ENCODE measurements around the gene EEF1AKMT3. TPM values are rescaled to one million over a fixed set of nuclear protein-coding genes. Genes with fewer than 3 reads are reported as not detected.

Gene EEF1AKMT3
- total and polyA plus RNA-seq, 4 donors: 1.5 to 6.4 (median 2.1) TPM

DNA sequence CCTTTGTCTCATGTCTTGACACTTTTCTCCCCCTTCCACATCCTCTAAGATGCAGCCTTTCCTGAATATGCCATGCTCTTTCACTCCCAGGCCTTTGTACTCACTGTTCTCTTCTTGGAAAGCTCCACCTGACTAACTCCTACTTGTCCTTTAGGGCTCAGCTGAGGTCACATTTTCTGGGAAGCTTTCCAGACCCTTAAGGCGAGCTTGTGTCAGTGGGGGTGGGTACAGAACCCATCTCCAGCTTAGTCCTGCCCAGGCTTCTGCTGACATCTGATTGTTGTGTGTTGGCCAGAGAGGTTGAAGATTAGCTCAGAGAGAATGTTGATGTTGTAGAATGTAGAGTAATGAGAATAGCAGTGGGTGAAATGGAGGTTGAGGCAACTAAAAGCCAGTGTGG, 7.3 kb downstream of the EEF1AKMT3 start (continued):
- TF ChIP-seq, protein P1, sequence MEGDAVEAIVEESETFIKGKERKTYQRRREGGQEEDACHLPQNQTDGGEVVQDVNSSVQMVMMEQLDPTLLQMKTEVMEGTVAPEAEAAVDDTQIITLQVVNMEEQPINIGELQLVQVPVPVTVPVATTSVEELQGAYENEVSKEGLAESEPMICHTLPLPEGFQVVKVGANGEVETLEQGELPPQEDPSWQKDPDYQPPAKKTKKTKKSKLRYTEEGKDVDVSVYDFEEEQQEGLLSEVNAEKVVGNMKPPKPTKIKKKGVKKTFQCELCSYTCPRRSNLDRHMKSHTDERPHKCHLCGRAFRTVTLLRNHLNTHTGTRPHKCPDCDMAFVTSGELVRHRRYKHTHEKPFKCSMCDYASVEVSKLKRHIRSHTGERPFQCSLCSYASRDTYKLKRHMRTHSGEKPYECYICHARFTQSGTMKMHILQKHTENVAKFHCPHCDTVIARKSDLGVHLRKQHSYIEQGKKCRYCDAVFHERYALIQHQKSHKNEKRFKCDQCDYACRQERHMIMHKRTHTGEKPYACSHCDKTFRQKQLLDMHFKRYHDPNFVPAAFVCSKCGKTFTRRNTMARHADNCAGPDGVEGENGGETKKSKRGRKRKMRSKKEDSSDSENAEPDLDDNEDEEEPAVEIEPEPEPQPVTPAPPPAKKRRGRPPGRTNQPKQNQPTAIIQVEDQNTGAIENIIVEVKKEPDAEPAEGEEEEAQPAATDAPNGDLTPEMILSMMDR (IDR thresholded peaks at IDR 0.05; ENCODE audit: low read depth, low read length, missing input control): no peak
- TF ChIP-seq GABPA (IDR thresholded peaks at IDR 0.05 in 1 of 2, conservative IDR thresholded peaks at IDR 0.05 in 1 of 2) (no peak), NR2F2 (IDR thresholded peaks at IDR 0.05) (no peak), TAF1 (conservative IDR thresholded peaks at IDR 0.05) (no peak), RAD21 (IDR thresholded peaks at IDR 0.05) (no peak), MAX (IDR thresholded peaks at IDR 0.05) (no peak)

DNA sequence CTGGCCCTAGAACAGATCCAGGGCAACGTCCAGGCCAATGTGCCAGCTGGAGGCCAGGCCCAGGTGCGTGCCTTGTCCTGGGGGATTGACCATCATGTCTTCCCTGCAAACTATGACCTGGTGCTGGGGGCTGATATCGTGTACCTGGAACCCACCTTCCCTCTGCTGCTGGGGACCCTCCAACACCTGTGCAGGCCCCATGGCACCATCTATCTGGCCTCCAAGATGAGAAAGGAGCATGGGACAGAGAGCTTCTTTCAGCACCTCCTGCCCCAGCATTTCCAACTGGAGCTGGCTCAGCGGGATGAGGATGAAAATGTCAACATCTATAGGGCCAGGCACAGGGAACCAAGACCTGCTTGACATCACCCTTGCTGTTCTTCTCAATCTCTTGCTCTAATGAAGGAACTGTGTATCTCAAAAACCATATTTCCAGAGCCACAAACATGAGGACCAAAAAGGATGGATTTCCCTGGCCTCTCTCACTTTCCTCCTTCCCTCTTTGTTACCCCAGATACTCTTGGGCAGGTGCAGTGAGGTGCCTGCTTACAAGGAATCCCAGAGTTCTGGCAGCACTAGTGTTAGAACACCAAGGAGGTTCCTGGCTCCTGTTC, 8.0 kb downstream of the EEF1AKMT3 start:
- no peak for TF ChIP-seq RXRA (IDR thresholded peaks at IDR 0.05)
- TF ChIP-seq REST (IDR thresholded peaks at IDR 0.05): no peak
- no peak overlapping the region for H3K9ac ChIP-seq (ENCODE audit: low read depth in 1 of 2, low read length in 2 of 2)
- H3K36me3 ChIP-seq (ENCODE audit: control insufficient read depth in 4 of 4, insufficient read depth in 3 of 4, low read depth in 1 of 4, low read length in 3 of 4): peaks cover 0 to 3% (median 0%) of the 10 kb centered on the region in 4 donors
- WGBS: 87% methylated on average over 4 of the region's 4 CpGs
- peaks cover 0 to 17% (median 15%) of the 10 kb centered on the region in 4 donors for H3K4me1 ChIP-seq (ENCODE audit: control insufficient read depth in 4 of 4, insufficient read depth in 4 of 4, low read length in 3 of 4)
- no peaks in the 10 kb centered on the region for H3K9me3 ChIP-seq (ENCODE audit: control insufficient read depth in 4 of 4, low read length in 3 of 4)
- no peak for DNase-seq (ENCODE audit: low spot score)
- no peaks in the 10 kb centered on the region for H3K27me3 ChIP-seq (ENCODE audit: control insufficient read depth in 4 of 4, insufficient read depth in 4 of 4, low read length in 3 of 4)
- H3K27ac ChIP-seq (ENCODE audit: low read depth in 1 of 2, low read length in 2 of 2): no peak overlapping the region
- no peak overlapping the region for H3K4me3 ChIP-seq (ENCODE audit: low read depth in 1 of 3, low read length in 3 of 3)

DNA sequence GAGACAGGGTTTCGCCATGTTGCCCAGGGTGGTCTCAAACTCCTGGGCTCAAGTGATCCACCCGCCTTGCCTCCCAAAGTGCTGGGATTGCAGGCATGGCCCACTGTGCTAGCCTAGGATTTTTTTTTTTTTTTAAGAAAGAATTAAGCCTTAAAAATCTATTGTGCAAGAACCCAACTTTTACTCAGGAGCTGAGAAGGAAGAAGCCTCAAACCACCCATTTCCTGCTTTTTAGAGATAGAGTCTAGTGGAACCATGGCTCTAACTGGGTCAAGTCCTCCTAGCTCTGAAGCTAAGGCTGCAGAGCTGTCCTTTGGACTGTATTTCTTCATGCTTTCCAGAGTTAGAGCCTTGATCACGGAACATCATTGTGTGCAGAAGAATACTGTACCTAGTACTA, 8.8 kb downstream of the EEF1AKMT3 start:
- 92% methylated on average over 3 of the region's 3 CpGs for WGBS
- H3K4me3 ChIP-seq (ENCODE audit: low read depth in 1 of 3, low read length in 3 of 3): no peak overlapping the region
- peaks cover 0 to 19% (median 15%) of the 10 kb centered on the region in 4 donors for H3K4me1 ChIP-seq (ENCODE audit: control insufficient read depth in 4 of 4, insufficient read depth in 4 of 4, low read length in 3 of 4)
- H3K9me3 ChIP-seq (ENCODE audit: control insufficient read depth in 4 of 4, low read length in 3 of 4): no peaks in the 10 kb centered on the region
- no peak overlapping the region for H3K9ac ChIP-seq (ENCODE audit: low read depth in 1 of 2, low read length in 2 of 2)
- H3K27me3 ChIP-seq (ENCODE audit: control insufficient read depth in 4 of 4, insufficient read depth in 4 of 4, low read length in 3 of 4): no peaks in the 10 kb centered on the region
- no peak for DNase-seq (ENCODE audit: low spot score)
- H3K27ac ChIP-seq (ENCODE audit: low read depth in 1 of 2, low read length in 2 of 2): no peak overlapping the region
- peaks cover 1 to 9% (median 6%) of the 10 kb centered on the region in 4 donors for H3K36me3 ChIP-seq (ENCODE audit: control insufficient read depth in 4 of 4, insufficient read depth in 3 of 4, low read depth in 1 of 4, low read length in 3 of 4)
- TF ChIP-seq, protein P1 (IDR thresholded peaks at IDR 0.05; ENCODE audit: low read depth, low read length, missing input control): no peak
- no peak for TF ChIP-seq RXRA (IDR thresholded peaks at IDR 0.05)
- no peak for TF ChIP-seq RAD21 (IDR thresholded peaks at IDR 0.05)
- TF ChIP-seq NR2F2 (IDR thresholded peaks at IDR 0.05): no peak
- TF ChIP-seq FOXA2 (IDR thresholded peaks at IDR 0.05): no peak
- no peak for TF ChIP-seq REST (IDR thresholded peaks at IDR 0.05)
- TF ChIP-seq TAF1 (conservative IDR thresholded peaks at IDR 0.05): no peak
- TF ChIP-seq GABPA (IDR thresholded peaks at IDR 0.05 in 1 of 2, conservative IDR thresholded peaks at IDR 0.05 in 1 of 2): no peak
- TF ChIP-seq, protein P2, sequence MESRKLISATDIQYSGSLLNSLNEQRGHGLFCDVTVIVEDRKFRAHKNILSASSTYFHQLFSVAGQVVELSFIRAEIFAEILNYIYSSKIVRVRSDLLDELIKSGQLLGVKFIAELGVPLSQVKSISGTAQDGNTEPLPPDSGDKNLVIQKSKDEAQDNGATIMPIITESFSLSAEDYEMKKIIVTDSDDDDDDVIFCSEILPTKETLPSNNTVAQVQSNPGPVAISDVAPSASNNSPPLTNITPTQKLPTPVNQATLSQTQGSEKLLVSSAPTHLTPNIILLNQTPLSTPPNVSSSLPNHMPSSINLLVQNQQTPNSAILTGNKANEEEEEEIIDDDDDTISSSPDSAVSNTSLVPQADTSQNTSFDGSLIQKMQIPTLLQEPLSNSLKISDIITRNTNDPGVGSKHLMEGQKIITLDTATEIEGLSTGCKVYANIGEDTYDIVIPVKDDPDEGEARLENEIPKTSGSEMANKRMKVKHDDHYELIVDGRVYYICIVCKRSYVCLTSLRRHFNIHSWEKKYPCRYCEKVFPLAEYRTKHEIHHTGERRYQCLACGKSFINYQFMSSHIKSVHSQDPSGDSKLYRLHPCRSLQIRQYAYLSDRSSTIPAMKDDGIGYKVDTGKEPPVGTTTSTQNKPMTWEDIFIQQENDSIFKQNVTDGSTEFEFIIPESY (IDR thresholded peaks at IDR 0.05): no peak
- TF ChIP-seq ATF3 (IDR thresholded peaks at IDR 0.05): no peak
- no peak for TF ChIP-seq FOXA1 (IDR thresholded peaks at IDR 0.05)
- no peak for TF ChIP-seq HNF4G (IDR thresholded peaks at IDR 0.05)
- no peak for TF ChIP-seq EGR1 (IDR thresholded peaks at IDR 0.05; ENCODE audit: low read depth in 2 of 2)

Measured in liver (tissue), 9 donors.